ENCODE results near the gene ATF7IP2. TPM values are rescaled to one million over a fixed set of nuclear protein-coding genes. Genes with fewer than 3 reads are reported as not detected.
"Not testable (repeated sequence)": the region's sequence is repeated elsewhere in the genome, so short reads cannot be mapped to it uniquely, and the experiment has no call there.

The ATF7IP2 gene
- total and polyA plus RNA-seq, 12 donors, result 19.4 to 62.6 (median 35.8) TPM

- ATAC-seq (no peak), DNase-seq (no peak)
- Histone ChIP-seq H3K27ac (no peak overlapping the region), H3K27me3 (no peaks in the 10 kb centered on the region), H3K9me3 (peaks cover 0 to 2% (median 0%) of the 10 kb centered on the region in 11 donors), H3K36me3 (peaks cover 0 to 11% (median 0%) of the 10 kb centered on the region in 9 donors), H3K4me1 (peaks cover 0 to 29% (median 12%) of the 10 kb centered on the region in 9 donors), H3K4me3 (no peak overlapping the region)
- WGBS, 2 donors, result 96% methylated on average over 3 of the region's 3 CpGs
- TF ChIP-seq CTCF (IDR thresholded peaks at IDR 0.05), result no peak
- intact Hi-C loops (cut with DNase I), result loop anchor here in 1 of 10 donors (10.0 kb wide), 1 partner anchor 113 kb away; no protein-coding TSS in a partner anchor
Measured at GRCh38 chr16:10391339-10391738, 5.5 kb downstream of the ATF7IP2 start.

- H3K4me1 ChIP-seq, result peaks cover 0 to 27% (median 7%) of the 10 kb centered on the region in 9 donors
- ATAC-seq, result no peak
- WGBS, 2 donors, result 86 to 100% methylated on average over 1 of the region's 1 CpG
- H3K27ac ChIP-seq, result no peak overlapping the region
- H3K4me3 ChIP-seq, result no peak overlapping the region
- DNase-seq, result no peak
- no peak for TF ChIP-seq CTCF (IDR thresholded peaks at IDR 0.05)
- peaks cover 0 to 3% (median 0%) of the 10 kb centered on the region in 9 donors for H3K36me3 ChIP-seq
- H3K27me3 ChIP-seq, result no peaks in the 10 kb centered on the region
- peaks cover 0 to 52% (median 14%) of the 10 kb centered on the region in 11 donors for H3K9me3 ChIP-seq
- intact Hi-C loops (cut with DNase I), result no loop called here
Measured at GRCh38 chr16:10402975-10403374, 17.1 kb downstream of the ATF7IP2 start.

- ATAC-seq (peak; percentile 43 to 94 (median 82)), DNase-seq (peak in 1 of 2 donors; percentile 60)
- intact Hi-C loops (cut with DNase I), result no loop called here
- Histone ChIP-seq H3K4me3 (no peak overlapping the region), H3K27ac (peak overlapping the region; percentile 17 to 80 (median 56)), H3K9me3 (peaks cover 0 to 76% (median 37%) of the 10 kb centered on the region in 11 donors), H3K4me1 (peaks cover 0 to 27% (median 7%) of the 10 kb centered on the region in 9 donors), H3K27me3 (no peaks in the 10 kb centered on the region), H3K36me3 (peaks cover 0 to 14% (median 0%) of the 10 kb centered on the region in 9 donors)
- 25 to 26% methylated on average over 4 of the region's 4 CpGs for WGBS, 2 donors
- TF ChIP-seq CTCF (IDR thresholded peaks at IDR 0.05), result no peak
Measured at GRCh38 chr16:10405386-10405939, 19.6 kb downstream of the ATF7IP2 start.

DNA sequence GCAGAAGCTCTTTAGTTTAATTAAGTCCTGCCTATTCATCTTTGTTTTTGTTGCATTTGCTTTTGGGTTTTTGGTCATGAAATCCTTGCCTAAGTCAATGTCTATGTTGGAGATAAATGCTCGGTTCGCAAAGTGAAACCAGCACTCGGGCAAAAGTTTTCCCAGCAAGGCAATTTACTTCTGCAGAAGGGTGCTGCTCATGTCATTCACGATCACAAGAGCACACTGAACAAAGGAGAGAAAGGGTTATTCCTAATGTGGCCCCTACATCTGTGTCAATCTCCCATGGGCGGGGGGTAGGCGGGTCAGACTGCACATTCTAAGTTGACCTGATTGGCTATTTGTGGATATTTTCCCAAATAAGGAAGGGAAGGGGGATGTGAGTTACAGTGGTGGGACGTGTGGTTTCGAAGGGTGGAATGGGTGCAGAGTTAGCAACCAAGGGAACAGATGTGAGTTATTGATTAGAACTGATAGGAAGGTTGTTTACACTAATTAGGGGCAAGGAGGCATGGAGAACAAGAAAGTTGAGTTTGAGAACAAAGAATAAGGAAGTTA lies 23.0 kb downstream of the ATF7IP2 start:
- no peak for TF ChIP-seq CTCF (IDR thresholded peaks at IDR 0.05)
- Histone ChIP-seq H3K4me3 (no peak overlapping the region), H3K4me1 (peaks cover 0 to 24% (median 7%) of the 10 kb centered on the region in 9 donors), H3K27me3 (no peaks in the 10 kb centered on the region), H3K36me3 (peaks cover 0 to 14% (median 0%) of the 10 kb centered on the region in 9 donors), H3K9me3 (peaks cover 0 to 98% (median 62%) of the 10 kb centered on the region in 11 donors), H3K27ac (no peak overlapping the region)
- DNase-seq (no peak), ATAC-seq (no peak)
- intact Hi-C loops (cut with DNase I), result no loop called here
- 91 to 97% methylated on average over 8 of the region's 8 CpGs for WGBS, 2 donors

DNA sequence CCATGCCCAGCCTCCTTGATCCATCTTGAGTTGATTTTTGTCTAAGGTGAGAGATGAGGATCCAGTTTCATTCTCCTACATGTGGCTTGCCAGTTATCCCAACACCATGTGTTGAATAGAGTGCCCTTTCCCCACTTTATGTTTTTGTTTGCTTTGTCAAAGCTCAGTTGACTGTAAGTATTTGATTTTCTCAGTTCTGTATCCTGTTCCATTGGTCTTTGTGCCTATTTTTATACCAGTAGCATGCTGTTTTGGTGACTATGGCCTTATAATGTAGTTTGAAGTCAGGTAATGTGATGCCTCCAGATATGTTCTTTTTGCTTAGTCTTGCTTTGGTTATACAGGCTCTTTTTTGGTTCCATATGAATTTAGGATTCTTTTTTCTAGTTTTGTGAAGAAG lies 23.9 kb downstream of the ATF7IP2 start:
- peaks cover 0 to 15% (median 7%) of the 10 kb centered on the region in 9 donors for H3K4me1 ChIP-seq
- intact Hi-C loops (cut with DNase I); H3K27me3 ChIP-seq; H3K4me3 ChIP-seq; ATAC-seq; H3K27ac ChIP-seq; DNase-seq: not testable (repeated sequence)
- H3K9me3 ChIP-seq, result peaks cover 0 to 96% (median 63%) of the 10 kb centered on the region in 11 donors
- H3K36me3 ChIP-seq, result peaks cover 0 to 14% (median 0%) of the 10 kb centered on the region in 9 donors
